Germinal center (tissue), 1 donor: ENCODE measurements around the gene ZFP14.
"Not testable (repeated sequence)": the region's sequence is repeated elsewhere in the genome, so short reads cannot be mapped to it uniquely, and the experiment has no call there.

Source experiments
- DNase-seq: peaks from one replicate; pipeline ENCODE4 v3.0.0; 2012; ENCODE audit warnings: mixed read lengths, low spot score

The ZFP14 gene

DNA sequence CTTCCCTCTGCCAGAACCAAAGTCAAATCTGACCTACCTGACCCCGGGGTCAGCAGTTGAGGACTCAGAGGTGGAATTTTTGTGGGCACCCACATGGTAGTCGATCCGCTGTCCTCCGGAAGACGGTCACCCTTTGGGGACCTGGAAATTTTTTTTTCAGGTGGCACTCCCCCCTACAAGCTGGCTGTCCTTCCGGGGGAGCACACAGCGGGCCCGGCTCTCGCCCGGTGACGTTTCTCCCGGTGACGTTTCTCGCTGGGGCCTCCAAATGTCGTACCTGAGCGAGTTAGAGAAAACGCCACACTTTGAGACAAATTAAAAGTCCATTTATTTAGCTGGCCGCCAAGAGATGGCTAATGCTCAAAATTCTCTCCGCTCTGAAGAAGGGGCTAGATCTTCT is 48.8 kb downstream of the ZFP14 start:
- DNase-seq = no peak

DNA sequence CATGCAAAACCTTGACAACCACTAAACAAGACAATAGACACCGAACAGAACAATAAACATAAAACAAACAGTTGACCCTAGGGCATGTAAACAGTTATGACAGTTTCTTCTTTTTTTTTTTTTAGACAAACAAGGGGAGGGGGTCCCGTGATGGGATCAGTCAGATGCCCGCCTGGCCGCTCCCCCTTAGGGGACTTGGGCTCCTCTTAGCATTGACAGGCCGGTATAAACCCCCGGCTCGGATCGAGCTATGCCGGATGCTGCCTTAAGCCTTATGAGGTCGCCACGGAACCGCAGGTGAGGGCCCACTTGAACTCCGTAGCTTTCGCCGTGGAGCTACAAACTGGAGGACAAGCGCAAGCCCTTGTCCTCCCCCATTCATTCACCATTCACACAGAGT is 49.5 kb downstream of the ZFP14 start:
- DNase-seq = not testable (repeated sequence)

DNA sequence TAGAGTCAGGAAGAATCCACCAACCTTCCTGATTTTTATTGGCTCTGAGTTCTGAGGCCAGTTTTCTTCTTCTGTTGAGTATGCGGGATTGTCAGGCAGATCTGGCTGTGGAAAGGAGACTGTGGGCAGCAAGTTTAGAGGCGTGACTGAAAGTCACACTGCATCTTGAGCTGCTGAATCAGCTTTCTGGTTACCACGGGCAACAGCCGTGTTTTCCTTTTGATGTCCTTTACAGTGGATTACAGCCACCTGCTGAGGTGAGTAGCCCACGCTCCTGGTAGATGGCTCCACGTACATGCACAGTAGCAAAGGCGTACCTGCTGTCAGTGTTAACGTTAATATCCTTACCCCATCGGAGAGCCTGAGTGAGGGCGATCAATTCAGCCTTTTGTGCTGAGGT is 52.4 kb downstream of the ZFP14 start:
- not testable (repeated sequence) for DNase-seq

DNA sequence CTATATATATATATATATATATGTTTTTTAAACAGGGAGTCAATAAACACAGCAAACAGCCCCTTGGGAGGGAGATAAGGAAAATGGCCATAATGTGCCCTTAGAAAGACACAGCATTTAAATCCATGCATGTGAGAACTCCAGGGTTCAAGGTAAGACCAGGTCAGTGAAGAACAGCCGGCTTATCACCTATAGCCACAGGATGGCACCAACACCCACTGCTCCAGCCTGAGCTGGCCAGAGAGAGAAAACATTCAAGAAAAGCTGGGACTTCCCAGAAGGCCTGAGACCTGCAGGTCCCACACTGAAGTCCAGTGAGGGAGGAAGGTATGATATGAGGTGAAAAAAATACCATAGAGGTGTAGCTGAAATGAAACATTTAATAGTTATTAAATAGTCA is 63.8 kb downstream of the ZFP14 start:
- DNase-seq = not testable (repeated sequence)

DNA sequence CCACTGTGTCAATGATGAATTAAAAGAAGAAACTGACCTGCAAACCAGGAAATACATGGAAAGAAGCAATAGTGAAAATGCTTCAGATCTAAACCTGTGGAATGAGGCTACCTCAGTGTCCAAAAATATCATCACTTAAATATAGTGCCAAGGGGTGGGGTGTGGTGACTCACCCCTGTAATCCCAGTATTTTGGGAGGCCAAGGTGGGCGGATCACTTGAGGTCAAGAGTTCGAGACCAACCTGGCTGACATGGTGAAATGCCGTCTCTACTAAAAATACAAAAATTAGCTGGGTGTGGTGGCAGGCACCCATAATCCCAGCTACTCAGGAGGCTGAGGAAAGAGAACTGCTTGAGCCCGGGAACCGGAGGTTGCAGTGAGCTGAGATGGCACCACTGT is 64.9 kb downstream of the ZFP14 start:
- DNase-seq = not testable (repeated sequence)

DNA sequence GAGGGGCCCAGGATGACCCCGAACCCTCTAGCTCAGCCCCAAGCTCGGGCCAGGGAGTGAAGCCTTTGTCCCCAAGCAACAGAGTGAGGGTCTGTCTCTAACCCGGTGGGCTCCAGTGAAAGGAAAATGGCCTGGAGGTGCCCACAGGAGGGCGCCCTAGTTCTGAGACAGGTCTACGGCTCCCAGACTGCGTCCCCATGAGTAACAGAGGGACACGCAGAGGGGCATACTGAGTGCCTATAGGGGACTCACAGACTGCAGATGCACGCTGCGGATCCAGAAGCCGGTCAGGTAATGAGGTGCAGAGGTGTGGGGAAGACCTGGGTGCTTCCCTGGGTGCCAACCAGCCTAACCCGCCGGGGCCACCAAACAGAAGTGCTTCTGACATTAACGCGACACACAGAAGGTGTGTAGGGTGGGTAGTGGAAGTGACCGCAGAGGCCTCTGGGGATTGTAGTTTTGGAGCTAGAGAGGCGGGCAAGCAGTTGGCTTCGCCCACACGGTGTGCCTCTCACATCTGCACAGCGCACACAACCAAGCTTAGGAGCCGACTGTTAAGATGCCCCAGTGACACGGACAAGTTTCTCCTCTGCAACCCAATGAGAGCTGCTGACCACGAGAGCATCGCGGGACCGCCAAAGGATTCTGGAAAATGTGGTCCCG is 67.8 kb downstream of the ZFP14 start:
- DNase-seq = not testable (repeated sequence)

DNA sequence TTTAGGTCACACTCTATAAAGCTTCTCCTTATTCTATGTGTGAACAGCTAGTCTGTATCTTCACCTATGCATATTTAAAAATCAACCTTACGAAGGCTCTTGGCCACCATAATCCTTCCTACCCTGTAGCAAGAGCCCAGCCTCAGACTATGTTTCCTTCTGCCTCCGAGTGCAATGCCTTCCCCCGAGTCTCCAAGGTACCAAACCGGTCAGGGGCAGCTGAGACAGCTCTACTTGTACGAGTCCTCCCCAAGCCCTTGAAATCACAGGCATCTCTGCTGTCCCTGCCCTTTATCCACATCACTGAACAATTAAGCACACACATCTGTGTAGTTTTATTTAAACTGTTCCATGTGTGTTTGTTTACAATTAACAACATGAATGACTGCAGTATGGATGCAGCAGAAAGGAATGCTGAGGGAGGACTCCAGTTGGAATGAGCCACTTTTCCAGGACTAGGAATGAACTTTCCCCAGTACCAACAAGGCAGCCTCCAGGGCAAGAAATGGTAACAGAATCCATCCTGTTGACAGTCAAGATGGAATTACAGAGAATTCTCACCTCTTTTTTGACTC is 68.5 kb downstream of the ZFP14 start:
- not testable (repeated sequence) for DNase-seq

DNA sequence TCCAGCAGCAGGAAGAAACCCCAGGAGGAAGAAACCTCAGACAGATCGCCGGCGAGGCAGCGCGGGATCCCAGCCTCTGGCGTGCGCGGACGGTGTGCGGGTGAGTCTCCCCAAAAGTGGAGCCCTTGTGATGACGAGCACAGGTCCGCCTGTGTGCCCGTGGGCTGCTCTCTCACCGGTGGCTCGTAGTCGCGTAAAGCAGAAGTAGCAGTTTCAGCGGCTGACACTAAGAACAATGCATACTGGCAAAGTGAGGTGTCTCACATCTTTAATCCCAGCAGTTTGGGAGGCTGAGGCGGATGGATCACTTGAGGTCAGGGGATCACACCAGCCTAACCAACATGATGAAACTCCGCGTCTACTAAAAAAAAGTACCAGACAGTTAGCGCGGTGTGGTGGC is 69.2 kb downstream of the ZFP14 start:
- not testable (repeated sequence) for DNase-seq

DNA sequence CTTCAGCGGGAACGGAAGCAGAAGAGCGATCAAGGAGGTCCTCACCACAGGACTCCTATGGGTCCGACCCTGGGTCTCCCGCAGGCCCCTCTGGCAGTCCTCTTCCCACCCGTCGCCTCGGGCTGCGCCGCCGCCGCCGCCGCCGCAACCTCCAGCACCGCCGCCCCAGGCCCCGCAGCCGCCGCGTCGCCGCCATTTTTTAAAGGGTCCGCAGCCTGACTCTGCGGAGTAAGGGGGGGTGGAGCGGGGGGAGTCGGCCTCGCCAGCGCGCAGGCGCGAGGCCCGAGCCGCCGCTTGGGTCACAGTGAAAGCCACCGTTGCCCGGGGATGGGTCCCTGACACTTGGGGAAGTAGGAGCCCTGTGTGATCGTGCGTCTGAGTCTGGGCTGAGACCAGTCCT is 69.7 kb downstream of the ZFP14 start:
- not testable (repeated sequence) for DNase-seq

DNA sequence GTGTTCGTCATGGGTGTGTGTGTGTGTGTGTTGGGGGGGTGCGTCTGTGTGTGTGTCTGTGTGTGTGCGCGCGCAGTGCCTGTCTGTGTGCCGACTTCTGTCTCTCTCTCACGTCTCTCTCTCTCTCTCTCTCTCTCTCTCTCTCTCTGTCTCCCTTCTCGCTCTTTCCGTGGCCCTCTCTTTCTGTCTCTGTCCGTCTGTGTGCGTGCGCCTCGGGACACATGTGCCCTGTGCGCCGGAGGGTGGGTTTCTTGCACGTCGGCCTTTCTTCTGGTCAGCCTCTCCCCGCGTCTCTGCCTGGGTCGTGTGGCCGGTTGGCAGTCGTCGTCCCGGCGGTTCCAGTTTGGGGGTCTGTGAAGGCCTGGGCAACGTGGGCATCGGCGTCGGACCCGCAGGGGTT is 86.7 kb downstream of the ZFP14 start:
- not testable (repeated sequence) for DNase-seq
